HEK293 (cell line): Measurements from ENCODE around the gene TMED4.

ENCODE experiments used
- ZNF138 ChIP-seq: fragments of 450-650 bp; formaldehyde crosslinking; IDR thresholded peaks from 2 replicates; pipeline ENCODE4 v1.5.1; 2016; ENCODE audit warnings: missing biosample characterization, missing genetic modification characterization, borderline replicate concordance
- ZNF341 ChIP-seq: fragments of 450-650 bp; formaldehyde crosslinking; IDR thresholded peaks from 2 replicates; pipeline ENCODE4; 2016; ENCODE audit warnings: low read depth, missing biosample characterization, missing genetic modification characterization
- ZNF629 ChIP-seq: fragments of 450-650 bp; formaldehyde crosslinking; IDR thresholded peaks from 2 replicates; pipeline ENCODE4 v1.5.1; 2017; ENCODE audit warnings: missing biosample characterization, missing genetic modification characterization
- TF ChIP-seq, protein P1 (sequence below): fragments of 450-650 bp; formaldehyde crosslinking; IDR thresholded peaks from 2 replicates; pipeline ENCODE4 v1.5.1; 2016; ENCODE audit warnings: missing biosample characterization, missing genetic modification characterization

DNA sequence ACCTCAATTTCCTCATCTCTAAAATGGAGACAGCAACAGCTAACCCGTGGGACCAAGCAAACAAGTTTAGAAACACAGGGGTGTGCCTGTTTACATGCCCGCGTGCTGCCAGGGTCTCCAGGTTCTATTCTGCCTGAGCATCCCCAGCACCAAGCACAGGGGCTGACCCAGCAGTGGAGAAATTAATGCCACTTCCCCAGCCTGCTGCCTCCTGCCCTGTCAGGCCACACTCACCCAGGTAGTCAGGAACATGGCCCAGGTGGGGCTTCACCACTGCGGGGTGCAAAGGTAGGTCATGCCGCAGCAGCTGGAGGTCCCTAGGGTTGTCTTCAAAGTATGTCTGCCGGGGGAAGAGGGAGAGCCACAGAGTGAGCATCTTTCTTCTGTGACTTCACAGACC is 14.1 kb downstream of the TMED4 start:
- TF ChIP-seq ZNF138 (no peak), ZNF341 (tag by site-specific recombination) (no peak), ZNF629 (no peak)
- TF ChIP-seq, protein P1, sequence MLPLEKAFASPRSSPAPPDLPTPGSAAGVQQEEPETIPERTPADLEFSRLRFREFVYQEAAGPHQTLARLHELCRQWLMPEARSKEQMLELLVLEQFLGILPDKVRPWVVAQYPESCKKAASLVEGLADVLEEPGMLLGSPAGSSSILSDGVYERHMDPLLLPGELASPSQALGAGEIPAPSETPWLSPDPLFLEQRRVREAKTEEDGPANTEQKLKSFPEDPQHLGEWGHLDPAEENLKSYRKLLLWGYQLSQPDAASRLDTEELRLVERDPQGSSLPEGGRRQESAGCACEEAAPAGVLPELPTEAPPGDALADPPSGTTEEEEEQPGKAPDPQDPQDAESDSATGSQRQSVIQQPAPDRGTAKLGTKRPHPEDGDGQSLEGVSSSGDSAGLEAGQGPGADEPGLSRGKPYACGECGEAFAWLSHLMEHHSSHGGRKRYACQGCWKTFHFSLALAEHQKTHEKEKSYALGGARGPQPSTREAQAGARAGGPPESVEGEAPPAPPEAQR (tag by site-specific recombination), result no peak
